Psoas muscle (tissue), 8 donors: Measurements from ENCODE around the gene DIPK1A. TPM values are rescaled to one million over a fixed set of nuclear protein-coding genes. Genes with fewer than 3 reads are reported as not detected.
A peak's percentile ranks its signal among the peaks of the same experiment; 100 is the strongest.

Source experiments
- ATAC-seq, 4 donors: fragments of 200-7000 bp; cut with Tn5 transposase; one replicate each; pipeline ENCODE4 v1.9.1; 2020; ENCODE audit warnings: moderate library complexity in 3 of 4, mild to moderate bottlenecking in 2 of 4
- DNase-seq, 2 donors: peaks; one replicate each; pipeline ENCODE4 v3.0.0-alpha.2; 2020
- H3K27ac ChIP-seq: fragments of 200-600 bp; one replicate; pipeline ENCODE4 v1.8.0; 2022
- H3K27me3 ChIP-seq, 3 donors: fragments of 200-600 bp in 1 of 3; one replicate each; pipeline versions ENCODE4 v1.6.1 to v1.8.0; 2013 to 2022; ENCODE audit warnings: low read length in 2 of 3, mild to moderate bottlenecking in 2 of 3, moderate library complexity in 1 of 3; ENCODE audit not compliant: insufficient read depth in 3 of 3
- H3K36me3 ChIP-seq, 2 donors: fragments of 200-600 bp in 1 of 2; one replicate each; pipeline versions ENCODE4 v1.6.1 to v1.8.0; 2013 to 2022; ENCODE audit warnings: low read depth in 1 of 2, mild to moderate bottlenecking in 1 of 2, moderate library complexity in 1 of 2; ENCODE audit not compliant: insufficient read depth in 1 of 2
- H3K4me1 ChIP-seq: fragments of 200-600 bp; one replicate; pipeline ENCODE4 v1.8.0; 2022
- H3K4me3 ChIP-seq: fragments of 200-600 bp; one replicate; pipeline ENCODE4 v1.8.0; 2022; ENCODE audit warnings: mild to moderate bottlenecking
- H3K9me3 ChIP-seq: fragments of 200-600 bp; one replicate; pipeline ENCODE4 v1.8.0; 2022
- CTCF ChIP-seq: fragments of 200-600 bp; IDR thresholded peaks from one replicate; pipeline ENCODE4 v1.8.0; 2022; ENCODE audit warnings: antibody characterized with exemption
- WGBS, 3 donors: extraction: QIAGEN DNeasy Blood & Tissue Kit; methylation state at CpG; one replicate each; pipeline versions ENCODE4 v1.1.6 to v1.1.7; 2013; 5-methylcytosine and 5-hydroxymethylcytosine counted together
- intact Hi-C, 2 donors: fragments of 100-400 bp; cut with DNase I; formaldehyde crosslinking; loops; one replicate each; pipeline versions ENCODE4 v1.11.0 to v1.14.2; 2022
- polyA plus RNA-seq, 3 donors: library from polyadenylated mRNA; stranded (reverse); fragments of 200-250 nt; gene quantifications; one replicate each; pipeline ENCODE4 v1.2.3, GENCODE V29; 2013
- total RNA-seq, 4 donors: library from RNA; stranded (reverse); fragmentation: NEBNext Ultra II Directional in 2 of 4; extraction: Animal tissue kit (Norgen Biotek cat#: 25700) in 2 of 4; gene quantifications; one replicate each; pipeline versions ENCODE4 v1.2.1 to v1.2.4, GENCODE V29; 2021 to 2023
- donor health status: healthy with polysubstance abuse.
- donor health status: DM: no; HTN: no; CAD: no; lungs with moderate emphysema.
- donor health status: Bipolar disorder and iron deficiency.
- donor health status: healthy.
- donor health status: DM: yes; HTN: yes; CAD: no.
- donor health status: DM: no; HTN: no; CAD: no.
- donor health status: DM: no; HTN: no; CAD: no.
- donor health status: DM: yes; HTN: yes; CAD: no.

The DIPK1A gene
- total and polyA plus RNA-seq, 7 donors, result 2.2 to 7.9 (median 5.7) TPM

- WGBS, 3 donors, result 93 to 100% (median 96%) methylated on average over 1 of the region's 1 CpG
- Histone ChIP-seq H3K27ac (no peak overlapping the region), H3K9me3 (peaks cover 3% of the 10 kb centered on the region), H3K27me3 (no peaks in the 10 kb centered on the region), H3K36me3 (no peaks in the 10 kb centered on the region), H3K4me1 (peaks cover 30% of the 10 kb centered on the region), H3K4me3 (no peak overlapping the region)
- DNase-seq, result no peak
- intact Hi-C loops, result no loop called here
- ATAC-seq, result no peak
- TF ChIP-seq CTCF, result no peak
Observed at GRCh38 chr1:92948071-92948470, 13.2 kb downstream of the DIPK1A start.

GRCh38 chr1:92945748-92946270 is 15.5 kb downstream of the DIPK1A start:
- intact Hi-C loops, result no loop called here
- 83 to 85% (median 84%) methylated on average over 4 of the region's 4 CpGs for WGBS, 3 donors
- Histone ChIP-seq H3K36me3 (no peaks in the 10 kb centered on the region), H3K27ac (peak overlapping the region; percentile 1), H3K27me3 (no peaks in the 10 kb centered on the region), H3K4me1 (peaks cover 38% of the 10 kb centered on the region), H3K4me3 (no peak overlapping the region), H3K9me3 (no peaks in the 10 kb centered on the region)
- no peak for ATAC-seq
- no peak for TF ChIP-seq CTCF
- DNase-seq, result no peak

- no peak for TF ChIP-seq CTCF
- DNase-seq (no peak), ATAC-seq (peak in 1 of 4 donors; percentile 35)
- WGBS, 3 donors, result 66 to 81% (median 68%) methylated on average over 3 of the region's 3 CpGs
- no peaks in the 10 kb centered on the region for H3K9me3 ChIP-seq
- H3K4me3 ChIP-seq, result no peak overlapping the region
- intact Hi-C loops, result loop anchor here in 1 of 2 donors (5.0 kb wide), 1 partner anchor 68 kb away; no protein-coding TSS in a partner anchor
- H3K4me1 ChIP-seq, result peaks cover 45% of the 10 kb centered on the region
- H3K36me3 ChIP-seq, result no peaks in the 10 kb centered on the region
- H3K27ac ChIP-seq, result peak overlapping the region; percentile 12
- H3K27me3 ChIP-seq, result no peaks in the 10 kb centered on the region
Observed at GRCh38 chr1:92944901-92945747, 16.1 kb downstream of the DIPK1A start.

- no peaks in the 10 kb centered on the region for H3K27me3 ChIP-seq
- no peak overlapping the region for H3K27ac ChIP-seq
- DNase-seq, result no peak
- peak; percentile 8 to 40 (median 13) for ATAC-seq
- H3K4me3 ChIP-seq, result no peak overlapping the region
- intact Hi-C loops, result loop anchor here in 1 of 2 donors (5.0 kb wide), 1 partner anchor 66 kb away; no protein-coding TSS in a partner anchor
- peaks cover 50% of the 10 kb centered on the region for H3K4me1 ChIP-seq
- no peak for TF ChIP-seq CTCF
- WGBS, 3 donors, result 82 to 92% (median 85%) methylated on average over 4 of the region's 4 CpGs
- H3K36me3 ChIP-seq, result no peaks in the 10 kb centered on the region
- H3K9me3 ChIP-seq, result no peaks in the 10 kb centered on the region
Observed at GRCh38 chr1:92943502-92943847, 17.8 kb downstream of the DIPK1A start.
